Measurements from ENCODE around the gene PPME1. TPM values are rescaled to one million over a fixed set of nuclear protein-coding genes. Genes with fewer than 3 reads are reported as not detected.
"Not testable (repeated sequence)": the region's sequence is repeated elsewhere in the genome, so short reads cannot be mapped to it uniquely, and the experiment has no call there.

Gene PPME1
- total RNA-seq, 1 experiment from 2014 or later, result 99.4 TPM

GRCh38 chr11:74121804-74122203, 49.3 kb upstream of the PPME1 start:
- TF ChIP-seq POLR2AphosphoS5 (IDR thresholded peaks at IDR 0.05; ENCODE audit: low read depth, low read length) (no peak), TCF7L2 (IDR thresholded peaks at IDR 0.05; ENCODE audit: low read depth, low read length) (no peak), SIN3A (IDR thresholded peaks at IDR 0.05; ENCODE audit: borderline replicate concordance, insufficient read depth, low read depth, low read length) (no peak), REST (IDR thresholded peaks at IDR 0.05; ENCODE audit: insufficient read depth in 1 of 2, low read depth in 2 of 2, low read length in 1 of 2) (no peak), CTCF (IDR thresholded peaks at IDR 0.05) (no peak)
- no peak for DNase-seq (ENCODE audit: low read depth, low spot score)
- H3K9me3 ChIP-seq (ENCODE audit: control insufficient read depth, insufficient read depth, low read depth, low read length), result no peaks in the 10 kb centered on the region
- H3K36me3 ChIP-seq (ENCODE audit: control insufficient read depth, insufficient read depth, low read length), result no peaks in the 10 kb centered on the region
- H3K4me1 ChIP-seq (ENCODE audit: control insufficient read depth, insufficient read depth, low read length), result no peaks in the 10 kb centered on the region
- intact Hi-C loops (cut with micrococcal nuclease; ENCODE audit: unreplicated experiment), result no loop called here
- ChIA-PET POLR2A (no interaction called here), CTCF (no interaction called here)
- H3K4me3 ChIP-seq (ENCODE audit: low read depth in 2 of 2, low read length in 2 of 2), result no peak overlapping the region
- ATAC-seq, result no peak
- no TSS peak for BruUV-seq (replicated peaks)
- H3K27ac ChIP-seq (ENCODE audit: low read length), result no peak overlapping the region
- in situ Hi-C loops (cut with HindIII; ENCODE audit: low pct_unique_long_range_greater_than_20kb, low sequenced_read_pairs), result no loop called here
- H3K27me3 ChIP-seq (ENCODE audit: control insufficient read depth, insufficient read depth, low read length), result no peaks in the 10 kb centered on the region

- ChIA-PET CTCF (no interaction called here), POLR2A (no interaction called here)
- Histone ChIP-seq H3K36me3 (ENCODE audit: control insufficient read depth, insufficient read depth, low read length) (no peaks in the 10 kb centered on the region), H3K27me3 (ENCODE audit: control insufficient read depth, insufficient read depth, low read length) (no peaks in the 10 kb centered on the region), H3K4me3 (ENCODE audit: low read depth in 2 of 2, low read length in 2 of 2) (no peak overlapping the region), H3K27ac (ENCODE audit: low read length) (no peak overlapping the region), H3K9me3 (ENCODE audit: control insufficient read depth, insufficient read depth, low read depth, low read length) (no peaks in the 10 kb centered on the region), H3K4me1 (ENCODE audit: control insufficient read depth, insufficient read depth, low read length) (no peaks in the 10 kb centered on the region)
- DNase-seq (ENCODE audit: low read depth, low spot score) (no peak), ATAC-seq (no peak)
- no peak for TF ChIP-seq POLR2AphosphoS5 (IDR thresholded peaks at IDR 0.05; ENCODE audit: low read depth, low read length)
- TF ChIP-seq TCF7L2 (IDR thresholded peaks at IDR 0.05; ENCODE audit: low read depth, low read length), result no peak
- TF ChIP-seq SIN3A (IDR thresholded peaks at IDR 0.05; ENCODE audit: borderline replicate concordance, insufficient read depth, low read depth, low read length), result no peak
- TF ChIP-seq CTCF (IDR thresholded peaks at IDR 0.05), result no peak
- no peak for TF ChIP-seq REST (IDR thresholded peaks at IDR 0.05; ENCODE audit: insufficient read depth in 1 of 2, low read depth in 2 of 2, low read length in 1 of 2)
- no TSS peak for BruUV-seq (replicated peaks)
- intact Hi-C loops (cut with micrococcal nuclease; ENCODE audit: unreplicated experiment), result no loop called here
- in situ Hi-C loops (cut with HindIII; ENCODE audit: low pct_unique_long_range_greater_than_20kb, low sequenced_read_pairs), result no loop called here
These were observed 48.1 kb upstream of the PPME1 start for GRCh38 chr11:74123008-74123448.

- DNase-seq (ENCODE audit: low read depth, low spot score); H3K9me3 ChIP-seq (ENCODE audit: control insufficient read depth, insufficient read depth, low read depth, low read length); intact Hi-C loops (cut with micrococcal nuclease; ENCODE audit: unreplicated experiment); H3K4me3 ChIP-seq (ENCODE audit: low read depth in 2 of 2, low read length in 2 of 2); H3K36me3 ChIP-seq (ENCODE audit: control insufficient read depth, insufficient read depth, low read length); CTCF ChIA-PET; in situ Hi-C loops (cut with HindIII; ENCODE audit: low pct_unique_long_range_greater_than_20kb, low sequenced_read_pairs); H3K4me1 ChIP-seq (ENCODE audit: control insufficient read depth, insufficient read depth, low read length); H3K27me3 ChIP-seq (ENCODE audit: control insufficient read depth, insufficient read depth, low read length); BruUV-seq (replicated peaks); POLR2A ChIA-PET; H3K27ac ChIP-seq (ENCODE audit: low read length); ATAC-seq: not testable (repeated sequence)
These were observed 42.0 kb upstream of the PPME1 start for GRCh38 chr11:74129121-74129520.
